Body of pancreas (tissue), 4 donors: ENCODE results near the gene GRID2.

Experiments used
- POLR2A ChIP-seq, 3 donors: fragments of 450-650 bp; IDR thresholded peaks; one replicate each; pipeline ENCODE4 v1.6.1; 2016; ENCODE audit warnings: antibody characterized with exemption in 3 of 3, mild to moderate bottlenecking in 2 of 3
- TF ChIP-seq, protein P1 (sequence below), 7 experiments: fragments of 450-650 bp in 4 of 7; fragments of 200-600 bp in 3 of 7; sonication (generic) in 3 of 7; IDR thresholded peaks; one replicate each; pipeline ENCODE4 v1.5.1; 2016 to 2019; ENCODE audit warnings: antibody characterized with exemption in 7 of 7

DNA sequence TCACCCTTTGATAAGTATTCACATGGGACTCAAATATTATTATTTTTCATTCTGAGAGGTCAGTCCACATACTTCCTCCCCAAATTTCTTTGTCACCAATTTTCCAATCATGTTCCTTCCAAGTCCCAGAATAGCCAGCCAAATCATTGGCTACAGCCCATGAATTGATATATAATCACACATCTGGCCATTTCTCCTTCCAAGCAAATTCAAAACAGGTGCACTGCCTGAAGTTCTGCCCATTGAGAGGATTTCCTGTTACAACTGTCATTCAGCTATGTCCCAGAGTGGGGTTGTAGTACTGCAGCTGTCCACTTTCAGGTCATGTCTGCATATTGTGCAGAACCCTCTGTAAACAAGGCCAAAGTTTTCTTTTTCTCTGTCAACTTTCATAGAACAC lies 347.8 kb downstream of the GRID2 start:
- TF ChIP-seq, protein P1, sequence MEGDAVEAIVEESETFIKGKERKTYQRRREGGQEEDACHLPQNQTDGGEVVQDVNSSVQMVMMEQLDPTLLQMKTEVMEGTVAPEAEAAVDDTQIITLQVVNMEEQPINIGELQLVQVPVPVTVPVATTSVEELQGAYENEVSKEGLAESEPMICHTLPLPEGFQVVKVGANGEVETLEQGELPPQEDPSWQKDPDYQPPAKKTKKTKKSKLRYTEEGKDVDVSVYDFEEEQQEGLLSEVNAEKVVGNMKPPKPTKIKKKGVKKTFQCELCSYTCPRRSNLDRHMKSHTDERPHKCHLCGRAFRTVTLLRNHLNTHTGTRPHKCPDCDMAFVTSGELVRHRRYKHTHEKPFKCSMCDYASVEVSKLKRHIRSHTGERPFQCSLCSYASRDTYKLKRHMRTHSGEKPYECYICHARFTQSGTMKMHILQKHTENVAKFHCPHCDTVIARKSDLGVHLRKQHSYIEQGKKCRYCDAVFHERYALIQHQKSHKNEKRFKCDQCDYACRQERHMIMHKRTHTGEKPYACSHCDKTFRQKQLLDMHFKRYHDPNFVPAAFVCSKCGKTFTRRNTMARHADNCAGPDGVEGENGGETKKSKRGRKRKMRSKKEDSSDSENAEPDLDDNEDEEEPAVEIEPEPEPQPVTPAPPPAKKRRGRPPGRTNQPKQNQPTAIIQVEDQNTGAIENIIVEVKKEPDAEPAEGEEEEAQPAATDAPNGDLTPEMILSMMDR (IDR thresholded peaks at IDR 0.05): no peak
- no peak for TF ChIP-seq POLR2A (IDR thresholded peaks at IDR 0.05)
